Subcutaneous abdominal adipose tissue (tissue), 5 donors: ENCODE data around the gene TRAPPC3.

Experiments
- H3K27ac ChIP-seq: one replicate; pipeline ENCODE4 v1.7.0; 2013; ENCODE audit warnings: low read depth, mild to moderate bottlenecking, inconsistent platforms, low read length, moderate library complexity
- H3K27me3 ChIP-seq, 5 donors: one replicate each; pipeline ENCODE4 v1.7.0; 2013; ENCODE audit warnings: low read length in 5 of 5, inconsistent platforms in 1 of 5; ENCODE audit not compliant: control insufficient read depth in 5 of 5, insufficient read depth in 4 of 5
- H3K36me3 ChIP-seq, 5 donors: one replicate each; pipeline ENCODE4 v1.7.0; 2013; ENCODE audit warnings: low read length in 5 of 5; ENCODE audit not compliant: control insufficient read depth in 5 of 5, insufficient read depth in 5 of 5
- H3K4me1 ChIP-seq, 5 donors: one replicate each; pipeline ENCODE4 v1.7.0; 2013; ENCODE audit warnings: low read length in 5 of 5, mild to moderate bottlenecking in 3 of 5, moderate library complexity in 1 of 5; ENCODE audit not compliant: control insufficient read depth in 5 of 5, insufficient read depth in 5 of 5
- H3K4me3 ChIP-seq, 5 donors: one replicate each; pipeline ENCODE4 v1.7.0; 2013; ENCODE audit warnings: low read length in 5 of 5, low read depth in 1 of 5
- H3K9ac ChIP-seq, 5 donors: one replicate each; pipeline ENCODE4 v1.7.0; 2013; ENCODE audit warnings: low read length in 5 of 5, mild to moderate bottlenecking in 4 of 5, moderate library complexity in 3 of 5
- H3K9me3 ChIP-seq, 5 donors: one replicate each; pipeline ENCODE4 v1.7.0; 2013; ENCODE audit warnings: low read length in 5 of 5; ENCODE audit not compliant: control insufficient read depth in 5 of 5
- donor health status: healthy.
- donor health status: healthy.
- donor health status: healthy.
- donor health status: healthy.
- donor health status: healthy.

The TRAPPC3 gene

DNA sequence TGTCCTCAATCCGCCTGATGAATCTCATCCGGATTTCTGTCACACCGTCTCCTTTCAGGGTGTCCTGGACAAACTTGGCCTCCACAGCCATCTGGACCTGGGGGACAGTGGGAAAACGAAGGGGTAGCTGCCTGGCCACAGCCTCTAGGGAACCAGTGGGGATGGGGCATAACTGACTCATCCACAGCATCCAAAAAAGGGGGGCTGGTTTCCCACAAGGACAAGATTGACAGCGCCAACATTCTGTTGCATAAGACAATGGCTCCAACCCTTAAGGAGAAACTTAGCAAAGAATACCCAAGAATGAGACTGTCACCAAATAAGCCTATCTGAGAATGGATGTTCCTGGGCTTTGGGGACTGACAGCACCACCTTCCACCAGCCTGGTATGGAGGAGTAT, 12.1 kb downstream of the TRAPPC3 start:
- Histone ChIP-seq H3K9me3 (no peaks in the 10 kb centered on the region), H3K4me1 (peaks cover 4 to 31% (median 17%) of the 10 kb centered on the region in 5 donors), H3K9ac (peak overlapping the region in 2 of 5 donors; percentile 43 to 44), H3K27me3 (no peaks in the 10 kb centered on the region), H3K36me3 (peaks cover 6 to 38% (median 34%) of the 10 kb centered on the region in 5 donors), H3K27ac (peak overlapping the region; percentile 31), H3K4me3 (no peak overlapping the region)

DNA sequence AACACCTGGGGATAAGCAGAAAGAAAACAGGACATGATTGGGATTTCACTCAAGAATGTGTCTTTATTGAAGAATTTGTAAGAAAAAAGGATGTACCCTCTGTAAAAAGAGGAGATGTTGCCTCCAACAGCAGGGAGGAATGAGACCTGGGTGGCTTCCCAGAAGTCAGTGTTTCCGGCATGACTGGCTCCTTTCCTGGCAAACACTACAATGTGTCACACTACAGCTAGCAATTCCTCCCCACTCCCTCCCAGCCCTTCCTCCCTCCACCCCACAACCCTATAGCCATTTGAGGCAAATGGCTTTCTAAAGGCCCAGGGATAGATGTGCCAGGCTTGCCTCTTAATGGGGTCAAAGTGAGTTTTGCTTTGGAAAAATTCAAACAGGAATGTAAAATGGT, 12.8 kb downstream of the TRAPPC3 start:
- peak overlapping the region in 1 of 5 donors; percentile 44 for H3K9ac ChIP-seq
- H3K4me1 ChIP-seq, result peaks cover 2 to 29% (median 15%) of the 10 kb centered on the region in 5 donors
- H3K36me3 ChIP-seq, result peaks cover 6 to 38% (median 34%) of the 10 kb centered on the region in 5 donors
- no peaks in the 10 kb centered on the region for H3K9me3 ChIP-seq
- H3K27me3 ChIP-seq, result no peaks in the 10 kb centered on the region
- no peak overlapping the region for H3K4me3 ChIP-seq
- H3K27ac ChIP-seq, result peak overlapping the region; percentile 65

DNA sequence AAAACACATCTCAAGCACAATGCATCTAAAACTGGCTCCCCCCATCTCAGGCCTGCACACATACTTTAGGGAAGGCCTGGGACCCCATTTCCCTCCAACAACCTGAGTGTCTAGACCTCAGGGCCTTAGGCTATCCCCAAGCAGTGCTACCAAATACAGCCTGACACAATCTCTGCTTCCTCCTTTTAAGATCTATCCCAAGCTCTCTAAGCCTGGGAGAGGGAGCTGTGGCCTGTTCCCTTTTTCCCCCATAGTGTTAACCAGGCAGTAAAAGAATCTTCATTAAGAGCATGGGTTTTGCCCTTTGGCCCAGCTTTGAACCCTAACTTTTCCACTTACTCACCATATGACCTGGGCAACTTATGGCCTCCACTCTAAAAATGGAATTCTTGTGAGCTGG, 13.5 kb downstream of the TRAPPC3 start:
- Histone ChIP-seq H3K9ac (peak overlapping the region in 2 of 5 donors; percentile 12 to 30), H3K4me1 (peaks cover 2 to 29% (median 15%) of the 10 kb centered on the region in 5 donors), H3K9me3 (no peaks in the 10 kb centered on the region), H3K36me3 (peaks cover 6 to 38% (median 34%) of the 10 kb centered on the region in 5 donors), H3K27me3 (no peaks in the 10 kb centered on the region), H3K27ac (peak overlapping the region; percentile 65), H3K4me3 (no peak overlapping the region)

DNA sequence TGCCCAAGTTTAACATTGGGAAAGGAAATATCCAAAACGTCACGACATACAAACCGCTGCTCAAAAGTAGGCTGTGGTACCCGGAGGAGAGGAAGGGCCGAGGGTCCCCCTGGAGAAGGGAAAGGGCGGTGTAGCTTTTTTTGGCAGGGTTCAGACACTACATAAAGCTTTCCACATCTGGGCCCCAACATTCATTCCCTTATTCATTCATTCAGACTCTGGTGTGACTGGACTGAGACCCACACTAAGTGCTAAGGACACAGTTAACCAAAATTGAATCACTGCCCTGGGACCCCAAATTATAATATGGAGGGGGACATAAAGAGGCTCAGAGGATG, 14.0 kb downstream of the TRAPPC3 start:
- no peak overlapping the region for H3K4me3 ChIP-seq
- H3K27me3 ChIP-seq, result no peaks in the 10 kb centered on the region
- H3K9ac ChIP-seq, result peak overlapping the region in 1 of 5 donors; percentile 12
- H3K4me1 ChIP-seq, result peaks cover 2 to 25% (median 13%) of the 10 kb centered on the region in 5 donors
- peaks cover 6 to 38% (median 34%) of the 10 kb centered on the region in 5 donors for H3K36me3 ChIP-seq
- H3K27ac ChIP-seq, result peak overlapping the region; percentile 65
- H3K9me3 ChIP-seq, result no peaks in the 10 kb centered on the region

DNA sequence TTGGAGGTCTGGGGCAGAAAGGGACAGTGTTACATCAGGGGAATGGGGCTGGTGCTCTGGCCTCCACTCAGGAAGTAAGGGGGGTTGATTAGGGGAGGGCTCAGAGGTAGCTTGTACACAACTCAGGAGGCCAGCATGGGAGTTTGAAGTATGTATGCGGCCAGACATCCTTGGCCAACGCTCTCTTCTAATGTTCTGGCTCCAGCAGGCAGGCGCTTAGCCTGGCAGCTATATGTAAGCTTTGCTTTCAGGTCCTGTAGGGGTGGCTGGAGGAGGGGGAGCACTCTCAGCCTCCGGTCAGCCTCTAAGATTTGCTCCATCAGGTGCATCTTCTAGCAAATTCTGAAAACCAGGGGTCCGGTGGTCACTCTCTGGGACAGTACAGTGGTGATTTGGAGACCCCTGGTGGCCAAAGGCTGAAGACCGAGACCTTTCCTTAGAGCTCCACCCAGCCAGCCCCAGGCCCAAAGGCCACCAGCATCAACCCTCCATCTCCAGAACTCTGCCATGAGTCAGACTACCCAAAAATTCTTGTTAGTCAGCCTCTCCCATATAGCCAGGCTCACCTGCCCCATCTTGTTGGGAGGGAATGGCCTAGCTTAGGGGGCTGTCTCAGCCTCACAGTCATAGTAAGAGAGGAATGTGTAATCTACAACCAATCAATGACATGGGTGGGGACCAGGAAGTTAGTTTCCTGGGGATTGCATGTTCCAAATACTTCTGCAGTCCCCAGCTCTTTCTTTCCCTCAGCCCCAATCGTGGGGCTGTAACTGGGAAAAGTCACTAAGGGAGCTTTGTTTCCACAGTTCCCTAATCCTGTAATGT, 14.6 kb downstream of the TRAPPC3 start:
- Histone ChIP-seq H3K9ac (peak overlapping the region in 1 of 5 donors; percentile 35), H3K27ac (peak overlapping the region; percentile 65), H3K36me3 (peaks cover 4 to 33% (median 30%) of the 10 kb centered on the region in 5 donors), H3K9me3 (no peaks in the 10 kb centered on the region), H3K27me3 (no peaks in the 10 kb centered on the region), H3K4me1 (peaks cover 2 to 20% (median 13%) of the 10 kb centered on the region in 5 donors), H3K4me3 (no peak overlapping the region)

DNA sequence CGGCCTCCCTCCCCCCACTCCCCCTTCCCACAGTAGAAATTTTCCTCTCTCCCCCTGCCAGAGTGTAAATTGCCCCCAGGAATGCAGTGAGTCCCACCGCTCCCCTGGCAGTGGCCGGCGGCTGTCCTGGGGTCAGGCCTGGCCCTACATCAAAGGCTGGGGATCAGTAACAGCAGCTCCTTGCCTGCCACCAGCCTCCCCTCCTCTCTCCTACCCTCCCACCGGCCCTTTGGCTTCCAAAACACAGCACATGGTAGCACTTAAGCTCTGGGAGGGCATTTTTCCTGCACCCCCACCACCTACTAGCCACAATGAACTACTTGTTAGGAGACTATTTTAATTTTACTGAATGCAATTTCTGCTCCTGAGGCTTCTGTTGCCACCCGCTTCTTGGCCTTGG, 15.3 kb downstream of the TRAPPC3 start:
- H3K4me3 ChIP-seq, result no peak overlapping the region
- H3K9me3 ChIP-seq, result no peaks in the 10 kb centered on the region
- H3K9ac ChIP-seq, result peak overlapping the region in 1 of 5 donors; percentile 35
- peaks cover 0 to 28% (median 26%) of the 10 kb centered on the region in 5 donors for H3K36me3 ChIP-seq
- peaks cover 2 to 20% (median 13%) of the 10 kb centered on the region in 5 donors for H3K4me1 ChIP-seq
- H3K27ac ChIP-seq, result no peak overlapping the region
- H3K27me3 ChIP-seq, result no peaks in the 10 kb centered on the region

DNA sequence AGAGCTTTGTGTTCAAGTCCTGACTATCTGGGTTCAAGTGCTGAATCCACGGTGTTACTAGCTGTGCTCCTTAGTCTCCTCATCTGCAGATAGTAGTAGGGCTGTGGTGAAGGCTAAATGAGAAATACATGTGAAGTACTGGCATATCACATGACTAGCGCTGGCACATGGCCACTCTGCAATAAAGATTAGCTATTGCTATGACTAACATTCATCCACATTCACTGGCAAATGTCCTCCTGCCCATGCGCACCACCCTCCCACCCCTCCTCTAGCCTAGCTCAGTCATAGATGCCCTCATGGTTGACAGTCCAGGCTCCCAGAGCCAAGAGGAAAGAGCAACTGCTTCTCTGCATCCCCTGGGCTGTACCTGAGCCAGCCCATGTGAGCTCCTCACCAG, 15.8 kb downstream of the TRAPPC3 start:
- no peak overlapping the region for H3K27ac ChIP-seq
- H3K27me3 ChIP-seq, result no peaks in the 10 kb centered on the region
- peaks cover 0 to 27% (median 23%) of the 10 kb centered on the region in 5 donors for H3K36me3 ChIP-seq
- no peak overlapping the region for H3K9ac ChIP-seq
- no peak overlapping the region for H3K4me3 ChIP-seq
- H3K4me1 ChIP-seq, result peaks cover 2 to 20% (median 13%) of the 10 kb centered on the region in 5 donors
- no peaks in the 10 kb centered on the region for H3K9me3 ChIP-seq

DNA sequence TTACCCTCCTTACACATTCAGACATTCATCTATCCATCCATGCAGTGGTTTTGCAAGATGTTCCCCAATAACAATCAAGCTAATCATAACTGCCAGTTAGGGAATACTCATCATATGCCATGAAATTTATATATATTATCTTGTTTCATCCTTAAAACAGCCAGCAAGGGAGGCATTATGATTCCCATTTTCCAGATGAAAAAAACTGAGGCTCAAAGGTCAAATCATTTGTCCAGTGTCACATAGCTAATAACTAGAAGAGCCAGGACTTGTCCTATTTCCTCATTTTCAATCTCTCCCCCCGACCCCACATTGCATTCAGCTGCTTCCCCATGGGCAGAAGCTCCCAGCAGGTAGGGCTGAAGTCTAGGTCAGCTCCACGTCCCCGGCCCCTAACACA, 17.3 kb downstream of the TRAPPC3 start:
- no peak overlapping the region for H3K4me3 ChIP-seq
- H3K4me1 ChIP-seq, result peaks cover 2 to 20% (median 13%) of the 10 kb centered on the region in 5 donors
- H3K36me3 ChIP-seq, result peaks cover 0 to 12% (median 9%) of the 10 kb centered on the region in 5 donors
- H3K9ac ChIP-seq, result no peak overlapping the region
- no peaks in the 10 kb centered on the region for H3K9me3 ChIP-seq
- no peaks in the 10 kb centered on the region for H3K27me3 ChIP-seq
- H3K27ac ChIP-seq, result no peak overlapping the region

DNA sequence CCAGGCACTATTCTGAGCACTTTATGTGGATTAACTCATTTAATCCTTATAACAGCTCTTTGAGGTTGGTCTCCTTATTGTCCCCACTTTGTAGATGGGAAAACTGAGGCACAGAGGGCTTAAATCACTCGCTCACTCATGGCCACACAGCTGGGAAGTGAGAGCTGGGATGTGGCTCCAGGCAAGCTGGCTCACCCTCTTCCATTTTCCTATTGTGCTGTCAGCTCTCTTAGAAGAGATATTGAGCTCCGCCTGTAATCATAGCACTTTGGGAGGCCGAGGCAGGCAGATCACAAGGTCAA, 20.4 kb downstream of the TRAPPC3 start:
- peaks cover 0 to 21% (median 10%) of the 10 kb centered on the region in 5 donors for H3K4me1 ChIP-seq
- H3K36me3 ChIP-seq, result no peaks in the 10 kb centered on the region
- H3K9me3 ChIP-seq, result no peaks in the 10 kb centered on the region
- H3K9ac ChIP-seq, result peak overlapping the region in 1 of 5 donors; percentile 10
- H3K27me3 ChIP-seq, result peaks cover 3 to 20% (median 7%) of the 10 kb centered on the region in 5 donors
- H3K27ac ChIP-seq, result no peak overlapping the region
- H3K4me3 ChIP-seq, result no peak overlapping the region

DNA sequence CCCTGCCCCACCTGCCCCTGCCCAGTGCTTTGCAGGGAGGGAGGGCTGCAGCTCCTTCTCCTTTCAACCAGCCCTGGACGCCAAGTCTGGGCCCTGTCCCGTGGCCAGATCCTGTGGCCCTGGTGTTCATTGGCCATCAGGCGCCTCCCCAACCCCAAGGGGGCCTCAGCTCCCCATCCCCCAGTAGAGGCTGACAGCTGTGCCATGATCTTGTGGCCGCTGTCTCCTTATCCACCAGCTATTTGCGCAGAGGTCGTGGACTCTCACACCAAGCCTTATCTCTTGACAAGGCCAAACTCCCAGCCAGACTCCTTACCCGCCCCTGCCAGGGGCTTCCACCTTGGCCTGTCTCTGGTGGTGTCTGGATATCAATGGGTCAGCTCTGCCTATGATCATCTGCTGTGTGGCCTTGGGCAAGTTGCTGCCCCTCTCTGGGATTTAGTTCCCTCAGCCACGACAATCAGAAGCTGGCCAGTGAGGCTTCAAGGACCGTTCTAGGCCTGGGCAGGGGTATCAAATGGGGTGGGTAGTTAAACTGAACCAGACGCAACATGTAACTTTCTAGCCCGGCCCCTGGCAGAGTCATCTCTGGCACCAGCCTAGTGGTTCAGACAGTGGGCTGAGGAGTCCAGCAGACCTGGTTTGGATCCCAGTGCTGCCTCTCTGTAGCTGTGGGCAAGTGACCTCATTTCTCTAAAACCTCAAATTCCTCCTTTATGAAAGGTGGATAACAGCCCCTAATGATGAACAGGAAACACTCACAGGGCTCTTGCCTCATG, 21.0 kb downstream of the TRAPPC3 start:
- no peaks in the 10 kb centered on the region for H3K36me3 ChIP-seq
- peak overlapping the region in 1 of 5 donors; percentile 10 for H3K9ac ChIP-seq
- H3K9me3 ChIP-seq, result no peaks in the 10 kb centered on the region
- H3K27me3 ChIP-seq, result peaks cover 3 to 20% (median 7%) of the 10 kb centered on the region in 5 donors
- H3K4me1 ChIP-seq, result peaks cover 0 to 26% (median 14%) of the 10 kb centered on the region in 5 donors
- no peak overlapping the region for H3K27ac ChIP-seq
- no peak overlapping the region for H3K4me3 ChIP-seq
